ENCODE data around the gene TGIF2.
A peak's percentile ranks its signal among the peaks of the same experiment; 100 is the strongest.
"Not testable (repeated sequence)": the region's sequence is repeated elsewhere in the genome, so short reads cannot be mapped to it uniquely, and the experiment has no call there.

TGIF2 gene

GRCh38 chr20:36620917-36621316 is 47.5 kb downstream of the TGIF2 start:
- DNase-seq (ENCODE audit: low read depth in 1 of 2, low spot score in 1 of 2) = no peak
- in situ Hi-C loops (cut with HindIII; ENCODE audit: low pct_unique_long_range_greater_than_20kb, low sequenced_read_pairs) = no loop called here
- no peak for TF ChIP-seq JUND (IDR thresholded peaks at IDR 0.05; ENCODE audit: low read depth)

GRCh38 chr20:36623444-36623843 is 50.0 kb downstream of the TGIF2 start:
- TF ChIP-seq JUND (IDR thresholded peaks at IDR 0.05; ENCODE audit: low read depth) = no peak
- in situ Hi-C loops (cut with HindIII; ENCODE audit: low pct_unique_long_range_greater_than_20kb, low sequenced_read_pairs) = no loop called here
- DNase-seq (ENCODE audit: low read depth in 1 of 2, low spot score in 1 of 2) = no peak

GRCh38 chr20:36624068-36624943 is 50.9 kb downstream of the TGIF2 start:
- DNase-seq (ENCODE audit: low read depth in 1 of 2, low spot score in 1 of 2) = no peak
- no peak for TF ChIP-seq JUND (IDR thresholded peaks at IDR 0.05; ENCODE audit: low read depth)
- in situ Hi-C loops (cut with HindIII; ENCODE audit: low pct_unique_long_range_greater_than_20kb, low sequenced_read_pairs) = no loop called here

GRCh38 chr20:36624944-36625324 is 51.5 kb downstream of the TGIF2 start:
- no peak for DNase-seq (ENCODE audit: low read depth in 1 of 2, low spot score in 1 of 2)
- no peak for TF ChIP-seq JUND (IDR thresholded peaks at IDR 0.05; ENCODE audit: low read depth)
- in situ Hi-C loops (cut with HindIII; ENCODE audit: low pct_unique_long_range_greater_than_20kb, low sequenced_read_pairs) = no loop called here

GRCh38 chr20:36628076-36628475 is 54.7 kb downstream of the TGIF2 start:
- DNase-seq (ENCODE audit: low read depth in 1 of 2, low spot score in 1 of 2) = no peak
- in situ Hi-C loops (cut with HindIII; ENCODE audit: low pct_unique_long_range_greater_than_20kb, low sequenced_read_pairs) = no loop called here
- TF ChIP-seq JUND (IDR thresholded peaks at IDR 0.05; ENCODE audit: low read depth) = no peak

GRCh38 chr20:36629719-36630681 is 56.6 kb downstream of the TGIF2 start:
- no peak for TF ChIP-seq JUND (IDR thresholded peaks at IDR 0.05; ENCODE audit: low read depth)
- no peak for DNase-seq (ENCODE audit: low read depth in 1 of 2, low spot score in 1 of 2)
- in situ Hi-C loops (cut with HindIII; ENCODE audit: low pct_unique_long_range_greater_than_20kb, low sequenced_read_pairs) = no loop called here

- no peak for TF ChIP-seq JUND (IDR thresholded peaks at IDR 0.05; ENCODE audit: low read depth)
- no peak for DNase-seq (ENCODE audit: low read depth in 1 of 2, low spot score in 1 of 2)
- in situ Hi-C loops (cut with HindIII; ENCODE audit: low pct_unique_long_range_greater_than_20kb, low sequenced_read_pairs) = no loop called here
Measured at GRCh38 chr20:36631646-36632045, 58.2 kb downstream of the TGIF2 start.

GRCh38 chr20:36632147-36632486 is 58.7 kb downstream of the TGIF2 start:
- in situ Hi-C loops (cut with HindIII; ENCODE audit: low pct_unique_long_range_greater_than_20kb, low sequenced_read_pairs) = no loop called here
- TF ChIP-seq JUND (IDR thresholded peaks at IDR 0.05; ENCODE audit: low read depth) = no peak
- no peak for DNase-seq (ENCODE audit: low read depth in 1 of 2, low spot score in 1 of 2)

GRCh38 chr20:36632487-36633284 is 59.3 kb downstream of the TGIF2 start:
- TF ChIP-seq JUND (IDR thresholded peaks at IDR 0.05; ENCODE audit: low read depth) = no peak

GRCh38 chr20:36633285-36633772 is 59.9 kb downstream of the TGIF2 start:
- TF ChIP-seq JUND (IDR thresholded peaks at IDR 0.05; ENCODE audit: low read depth) = no peak
- in situ Hi-C loops (cut with HindIII; ENCODE audit: low pct_unique_long_range_greater_than_20kb, low sequenced_read_pairs) = no loop called here
- DNase-seq (ENCODE audit: low read depth in 1 of 2, low spot score in 1 of 2) = no peak

More at GRCh38 chr20:36632487-36633284, 59.3 kb downstream of the TGIF2 start:
- in situ Hi-C loops (cut with HindIII; ENCODE audit: low pct_unique_long_range_greater_than_20kb, low sequenced_read_pairs) = no loop called here
- DNase-seq (ENCODE audit: low read depth in 1 of 2, low spot score in 1 of 2) = peak in 1 of 2 experiments; percentile 54

GRCh38 chr20:36634342-36634741 is 60.9 kb downstream of the TGIF2 start:
- in situ Hi-C loops (cut with HindIII; ENCODE audit: low pct_unique_long_range_greater_than_20kb, low sequenced_read_pairs) = no loop called here
- no peak for TF ChIP-seq JUND (IDR thresholded peaks at IDR 0.05; ENCODE audit: low read depth)
- no peak for DNase-seq (ENCODE audit: low read depth in 1 of 2, low spot score in 1 of 2)

- DNase-seq (ENCODE audit: low read depth in 1 of 2, low spot score in 1 of 2); in situ Hi-C loops (cut with HindIII; ENCODE audit: low pct_unique_long_range_greater_than_20kb, low sequenced_read_pairs): not testable (repeated sequence)
Measured at GRCh38 chr20:36638876-36639400, 65.5 kb downstream of the TGIF2 start.

All from T47D (cell line).